Fibroblast of lung (primary cell): Measurements from ENCODE around the gene HSPH1. TPM values are rescaled to one million over a fixed set of nuclear protein-coding genes. Genes with fewer than 3 reads are reported as not detected.

ENCODE experiments used
- DNase-seq, 2 donors: peaks; one replicate each; pipeline versions ENCODE4 v3.0.0 to v3.0.0-alpha.2; 2010; ENCODE audit warnings: low read depth in 2 of 2
- H2AFZ ChIP-seq: 2 replicates; pipeline ENCODE4 v1.5.1; 2012; ENCODE audit warnings: low read length, control low read depth, inconsistent platforms
- H3K27ac ChIP-seq: 2 replicates; pipeline ENCODE4 v1.5.1; 2011; ENCODE audit warnings: low read length, control low read depth; ENCODE audit not compliant: insufficient read depth
- H3K27me3 ChIP-seq: 2 replicates; pipeline ENCODE4 v1.5.1; 2011; ENCODE audit warnings: mild to moderate bottlenecking, low read length; ENCODE audit not compliant: control insufficient read depth, insufficient read depth
- H3K36me3 ChIP-seq: 2 replicates; pipeline ENCODE4 v1.5.1; 2011; ENCODE audit warnings: low read length; ENCODE audit not compliant: control insufficient read depth, insufficient read depth
- H3K4me1 ChIP-seq: 2 replicates; pipeline ENCODE4 v1.5.1; 2011; ENCODE audit warnings: low read length; ENCODE audit not compliant: control insufficient read depth, insufficient read depth; ENCODE audit errors: extremely low read depth
- H3K4me2 ChIP-seq: 2 replicates; pipeline ENCODE4 v1.5.1; 2011; ENCODE audit warnings: low read length, control low read depth; ENCODE audit not compliant: insufficient read depth; ENCODE audit errors: extremely low read depth
- H3K4me3 ChIP-seq, 4 experiments: fragments of 200-600 bp in 1 of 4; sonication (generic) in 1 of 4; replicated peaks in 1 of 4; 2 replicates each; pipeline ENCODE4 v1.5.1; 2011 to 2016; ENCODE audit warnings: low read length in 4 of 4, low read depth in 3 of 4, mild to moderate bottlenecking in 3 of 4, control low read depth in 2 of 4, inconsistent platforms in 1 of 4, mixed read lengths in 1 of 4; ENCODE audit not compliant: insufficient read depth in 1 of 4; ENCODE audit errors: control extremely low read depth in 1 of 4
- H3K79me2 ChIP-seq: 2 replicates; pipeline ENCODE4 v1.5.1; 2012; ENCODE audit warnings: mild to moderate bottlenecking, low read length, inconsistent platforms; ENCODE audit not compliant: control insufficient read depth, insufficient read depth
- H3K9ac ChIP-seq: 2 replicates; pipeline ENCODE4 v1.5.1; 2011; ENCODE audit warnings: mild to moderate bottlenecking, low read length, control low read depth; ENCODE audit not compliant: insufficient read depth
- H3K9me3 ChIP-seq: 2 replicates; pipeline ENCODE4 v1.5.1; 2012; ENCODE audit warnings: low read depth, low read length; ENCODE audit not compliant: control insufficient read depth, insufficient read depth
- H4K20me1 ChIP-seq: 2 replicates; pipeline ENCODE4 v1.5.1; 2011; ENCODE audit warnings: low read length; ENCODE audit not compliant: control insufficient read depth, insufficient read depth; ENCODE audit errors: extremely low read depth
- CTCF ChIP-seq, 2 donors: IDR thresholded peaks in 1 of 2; conservative IDR thresholded peaks in 1 of 2; 1 replicate in 1 of 2; 2 replicates in 1 of 2; pipeline ENCODE4 v1.5.1; 2011 to 2012; ENCODE audit warnings: low read length in 2 of 2, control low read depth in 1 of 2, inconsistent platforms in 1 of 2, low read depth in 1 of 2, mild to moderate bottlenecking in 1 of 2
- EZH2 ChIP-seq: IDR thresholded peaks from 2 replicates; pipeline ENCODE4 v1.5.1; 2012; ENCODE audit warnings: low read length, control low read depth, mild to moderate bottlenecking; ENCODE audit errors: missing control alignments
- polyA plus RNA-seq, 2 donors: library from polyadenylated mRNA; depleted of rRNA in 1 of 2; stranded (reverse) in 1 of 2; unstranded in 1 of 2; fragments of >200 nt; gene quantifications; 2 replicates each; pipeline ENCODE4 v1.2.1, GENCODE V29; 2011 to 2012; ENCODE audit warnings: missing spikeins in 1 of 2
- total RNA-seq: library from RNA; depleted of rRNA; stranded (reverse); fragments of >200 nt; gene quantifications from 2 replicates; pipeline ENCODE4 v1.2.1, GENCODE V29; 2014

The HSPH1 gene
- total and polyA plus RNA-seq, 2 donors (not counting 1 experiment from before 2014, with no cell fraction given) = 34.4 to 40.6 TPM

- H3K4me2 ChIP-seq = no peak overlapping the region
- no peaks in the 10 kb centered on the region for H3K36me3 ChIP-seq
- H3K27me3 ChIP-seq = peaks cover 16% of the 10 kb centered on the region
- no peak for DNase-seq
- H3K4me1 ChIP-seq = no peaks in the 10 kb centered on the region
- no peak for TF ChIP-seq EZH2
- no peak for TF ChIP-seq CTCF (conservative IDR thresholded peaks at IDR 0.05 in 1 of 2, IDR thresholded peaks at IDR 0.05 in 1 of 2; ENCODE audit: low read depth in 1 of 2, low read length in 2 of 2)
- no peaks in the 10 kb centered on the region for H3K9me3 ChIP-seq
- H3K9ac ChIP-seq = no peak overlapping the region
- H3K79me2 ChIP-seq = no peaks in the 10 kb centered on the region
- no peak overlapping the region for H2AFZ ChIP-seq
- H3K4me3 ChIP-seq = no peak overlapping the region
- H3K27ac ChIP-seq = no peak overlapping the region
- H4K20me1 ChIP-seq = no peaks in the 10 kb centered on the region
These were observed 30.6 kb upstream of the HSPH1 start for GRCh38 chr13:31192306-31192705.

GRCh38 chr13:31191748-31192147, 30.0 kb upstream of the HSPH1 start:
- H3K79me2 ChIP-seq = no peaks in the 10 kb centered on the region
- no peak overlapping the region for H3K4me2 ChIP-seq
- no peaks in the 10 kb centered on the region for H3K36me3 ChIP-seq
- no peaks in the 10 kb centered on the region for H3K4me1 ChIP-seq
- H3K27me3 ChIP-seq = peaks cover 16% of the 10 kb centered on the region
- no peak overlapping the region for H3K4me3 ChIP-seq
- TF ChIP-seq EZH2 (no peak), CTCF (conservative IDR thresholded peaks at IDR 0.05 in 1 of 2, IDR thresholded peaks at IDR 0.05 in 1 of 2; ENCODE audit: low read depth in 1 of 2, low read length in 2 of 2) (no peak)
- H3K9me3 ChIP-seq = no peaks in the 10 kb centered on the region
- DNase-seq = no peak
- H3K9ac ChIP-seq = no peak overlapping the region
- no peak overlapping the region for H2AFZ ChIP-seq
- H3K27ac ChIP-seq = no peak overlapping the region
- no peaks in the 10 kb centered on the region for H4K20me1 ChIP-seq

- DNase-seq = no peak
- Histone ChIP-seq H3K27me3 (peaks cover 7% of the 10 kb centered on the region), H3K4me2 (no peak overlapping the region), H2AFZ (no peak overlapping the region), H3K4me3 (no peak overlapping the region), H3K27ac (no peak overlapping the region), H3K9ac (no peak overlapping the region), H3K9me3 (no peaks in the 10 kb centered on the region), H4K20me1 (no peaks in the 10 kb centered on the region), H3K79me2 (no peaks in the 10 kb centered on the region), H3K36me3 (no peaks in the 10 kb centered on the region), H3K4me1 (no peaks in the 10 kb centered on the region)
- TF ChIP-seq CTCF (conservative IDR thresholded peaks at IDR 0.05 in 1 of 2, IDR thresholded peaks at IDR 0.05 in 1 of 2; ENCODE audit: low read depth in 1 of 2, low read length in 2 of 2) (no peak), EZH2 (no peak)
These were observed 23.4 kb upstream of the HSPH1 start for GRCh38 chr13:31184981-31185645.
